Loucy (cell line): ENCODE results near the gene SSUH2.
"Not testable (repeated sequence)": the region's sequence is repeated elsewhere in the genome, so short reads cannot be mapped to it uniquely, and the experiment has no call there.

Experiments
- EZH2phosphoT487 ChIP-seq: fragments of 200-600 bp; IDR thresholded peaks from 2 replicates; pipeline ENCODE4 v1.6.1; 2018; ENCODE audit warnings: antibody characterized with exemption, mild to moderate bottlenecking, moderate library complexity, borderline replicate concordance
- TF ChIP-seq, protein P1 (sequence below): fragments of 200-600 bp; sonication (generic); conservative IDR thresholded peaks from 2 replicates; pipeline ENCODE4 v1.5.1; 2014; ENCODE audit warnings: mild to moderate bottlenecking, antibody characterized with exemption, low read length

DNA sequence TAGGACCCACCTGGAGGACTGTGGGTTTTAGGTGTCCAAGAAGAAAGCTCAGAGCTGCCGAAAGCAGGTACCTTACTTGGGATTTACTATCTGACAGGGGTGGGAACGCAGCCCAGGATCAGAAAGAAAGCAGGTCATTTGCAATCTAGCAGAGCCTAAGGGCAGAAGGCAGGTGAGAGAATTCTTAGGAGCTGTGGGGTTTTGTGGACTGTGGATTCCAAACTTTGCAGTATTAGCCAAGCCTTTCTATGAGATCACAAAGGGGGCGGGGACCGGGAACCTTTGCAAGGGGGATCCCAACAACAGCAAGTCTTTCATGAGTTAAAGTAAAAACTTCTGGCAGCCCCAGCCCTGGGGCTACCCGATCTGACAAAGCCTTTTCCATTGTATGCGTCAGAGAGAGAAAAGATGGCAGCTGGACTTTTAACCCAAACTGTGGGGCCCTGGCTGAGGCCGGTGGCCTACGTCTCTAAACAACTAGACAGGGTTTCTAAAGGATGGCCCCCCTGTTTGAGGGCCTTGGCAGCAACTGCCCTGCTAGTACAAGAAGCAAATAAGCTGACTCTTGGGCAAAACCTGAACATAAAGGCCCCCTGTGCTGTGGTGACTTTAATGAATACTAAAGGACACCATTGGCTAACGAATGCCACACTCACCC lies 37.4 kb upstream of the SSUH2 start:
- TF ChIP-seq, protein P1, sequence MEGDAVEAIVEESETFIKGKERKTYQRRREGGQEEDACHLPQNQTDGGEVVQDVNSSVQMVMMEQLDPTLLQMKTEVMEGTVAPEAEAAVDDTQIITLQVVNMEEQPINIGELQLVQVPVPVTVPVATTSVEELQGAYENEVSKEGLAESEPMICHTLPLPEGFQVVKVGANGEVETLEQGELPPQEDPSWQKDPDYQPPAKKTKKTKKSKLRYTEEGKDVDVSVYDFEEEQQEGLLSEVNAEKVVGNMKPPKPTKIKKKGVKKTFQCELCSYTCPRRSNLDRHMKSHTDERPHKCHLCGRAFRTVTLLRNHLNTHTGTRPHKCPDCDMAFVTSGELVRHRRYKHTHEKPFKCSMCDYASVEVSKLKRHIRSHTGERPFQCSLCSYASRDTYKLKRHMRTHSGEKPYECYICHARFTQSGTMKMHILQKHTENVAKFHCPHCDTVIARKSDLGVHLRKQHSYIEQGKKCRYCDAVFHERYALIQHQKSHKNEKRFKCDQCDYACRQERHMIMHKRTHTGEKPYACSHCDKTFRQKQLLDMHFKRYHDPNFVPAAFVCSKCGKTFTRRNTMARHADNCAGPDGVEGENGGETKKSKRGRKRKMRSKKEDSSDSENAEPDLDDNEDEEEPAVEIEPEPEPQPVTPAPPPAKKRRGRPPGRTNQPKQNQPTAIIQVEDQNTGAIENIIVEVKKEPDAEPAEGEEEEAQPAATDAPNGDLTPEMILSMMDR: not testable (repeated sequence)
- not testable (repeated sequence) for TF ChIP-seq EZH2phosphoT487
